ENCODE data around the gene GTF3C1.
"Not testable (repeated sequence)": the region's sequence is repeated elsewhere in the genome, so short reads cannot be mapped to it uniquely, and the experiment has no call there.

The GTF3C1 gene

DNA sequence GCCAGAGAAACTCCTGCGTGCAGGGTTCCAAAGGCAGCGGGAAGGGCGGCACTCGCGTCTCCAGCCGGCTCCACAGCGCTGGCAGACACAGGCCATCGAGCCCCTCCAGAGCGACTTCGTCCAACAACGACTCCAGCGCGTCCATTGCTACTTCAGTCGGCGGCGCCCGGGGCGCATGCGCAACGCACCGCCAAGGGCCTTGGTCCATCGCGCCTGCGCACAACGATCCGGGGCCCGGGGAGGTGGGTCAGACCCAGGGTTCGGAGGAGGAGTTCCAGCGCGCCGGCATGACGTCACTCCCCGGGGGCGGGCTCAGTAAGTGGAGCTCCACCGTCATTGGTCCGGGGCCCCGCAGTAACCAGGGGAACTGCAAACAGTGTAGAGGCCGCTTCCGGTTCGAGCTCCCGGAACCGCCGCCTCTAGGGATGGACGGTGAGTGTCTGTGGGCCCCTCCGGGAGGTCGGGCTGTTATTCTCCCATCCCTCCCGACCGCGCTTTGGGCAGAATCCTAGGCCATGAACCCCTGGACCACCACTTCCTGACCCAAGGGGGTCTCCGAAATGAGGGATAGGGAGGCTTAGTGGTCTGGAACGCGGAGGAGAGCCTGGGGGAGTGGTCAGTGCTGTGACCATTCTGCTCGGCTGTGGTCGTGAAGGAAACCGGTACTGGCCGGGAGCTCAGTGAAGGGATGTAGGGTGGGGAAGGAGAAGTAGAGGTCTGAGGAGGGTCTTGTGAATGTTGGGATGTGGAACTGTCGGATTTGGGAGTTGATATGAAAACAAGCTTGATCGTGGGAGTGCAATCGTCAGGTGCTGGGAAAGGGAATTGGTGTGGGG is at the start of gene GTF3C1, which contains the start of gene KATNIP:
Gene GTF3C1 (minus strand): TSS at position 168 of the 836 bp plus-strand sequence. CDS start 23 bp downstream, at position 145.
Gene KATNIP (plus strand): TSS at position 399 of the 836 bp plus-strand sequence. CDS start 27 bp downstream, at position 426.
- DNase-seq = peak; percentile 100

DNA sequence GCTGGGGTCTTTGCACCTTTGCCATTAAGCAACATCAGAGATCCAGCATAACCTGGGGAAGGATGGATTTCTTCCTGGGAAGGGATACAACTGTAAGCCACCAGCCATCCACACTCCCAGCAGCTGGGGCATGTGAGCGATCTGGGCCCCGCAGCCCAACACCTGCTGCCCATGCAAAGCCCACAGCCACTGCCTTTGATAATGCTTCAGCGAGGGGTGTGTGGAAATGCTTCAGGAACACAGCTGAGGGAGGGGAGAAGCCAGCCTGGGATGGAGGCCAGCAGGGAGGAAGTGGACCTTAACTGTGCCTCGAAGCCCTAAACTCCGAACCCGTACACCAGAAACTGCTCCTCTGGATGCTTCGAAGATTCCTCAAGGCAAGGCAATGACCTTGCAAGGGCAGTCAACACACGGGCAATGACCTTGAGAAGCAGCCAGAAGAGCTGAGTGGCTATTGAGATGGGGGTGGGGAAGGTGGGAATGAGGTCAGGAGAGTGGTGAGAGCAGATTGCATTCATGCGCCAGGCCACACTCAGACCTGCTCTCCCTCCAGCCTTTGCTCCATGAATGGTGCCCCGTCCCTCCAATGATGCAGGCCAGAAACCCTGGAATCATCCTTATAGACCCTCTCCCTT is 49.3 kb upstream of the GTF3C1 start:
- DNase-seq = peak; percentile 50

DNA sequence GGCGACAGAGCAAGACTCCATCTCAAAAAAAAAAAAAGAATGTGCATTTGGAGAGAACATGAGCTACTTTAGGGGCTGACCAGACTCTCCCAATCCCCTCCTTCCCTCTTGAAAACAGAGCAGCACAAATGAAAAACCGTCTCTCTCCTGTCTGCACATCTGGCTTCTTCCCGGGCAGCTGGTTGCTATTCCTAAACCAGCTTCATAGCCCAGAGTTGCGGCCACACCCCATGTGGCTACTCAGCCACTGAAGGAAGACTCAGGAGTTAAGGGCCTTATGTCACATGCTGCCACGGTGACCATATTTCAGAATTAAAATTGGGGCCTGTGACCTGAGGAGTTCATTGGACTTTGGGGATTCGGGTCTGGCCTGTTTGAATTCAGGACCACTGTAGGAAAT is 48.5 kb upstream of the GTF3C1 start:
- no peak for DNase-seq

DNA sequence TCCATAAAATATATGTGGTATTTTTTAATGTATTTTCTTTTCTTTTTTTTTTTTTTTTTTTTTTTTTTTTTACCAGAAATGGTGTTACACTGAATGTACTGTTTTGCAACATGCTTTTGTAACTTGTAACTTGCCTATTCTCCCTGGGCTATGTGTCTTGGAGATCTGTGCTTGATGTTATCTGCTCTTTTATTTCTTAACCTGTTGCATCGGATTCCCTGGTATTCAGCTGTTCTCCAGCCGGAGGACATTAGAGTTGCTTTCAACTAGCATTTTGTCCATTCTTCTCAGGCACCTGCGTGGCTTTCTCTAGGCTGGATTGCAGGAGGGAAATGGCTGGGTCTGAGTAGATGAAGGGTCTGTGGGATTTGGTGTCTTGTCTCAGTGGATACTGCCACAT is 47.6 kb upstream of the GTF3C1 start:
- DNase-seq = no peak

- DNase-seq = no peak
Measured at GRCh38 chr16:27596411-27596810, 46.7 kb upstream of the GTF3C1 start.

DNA sequence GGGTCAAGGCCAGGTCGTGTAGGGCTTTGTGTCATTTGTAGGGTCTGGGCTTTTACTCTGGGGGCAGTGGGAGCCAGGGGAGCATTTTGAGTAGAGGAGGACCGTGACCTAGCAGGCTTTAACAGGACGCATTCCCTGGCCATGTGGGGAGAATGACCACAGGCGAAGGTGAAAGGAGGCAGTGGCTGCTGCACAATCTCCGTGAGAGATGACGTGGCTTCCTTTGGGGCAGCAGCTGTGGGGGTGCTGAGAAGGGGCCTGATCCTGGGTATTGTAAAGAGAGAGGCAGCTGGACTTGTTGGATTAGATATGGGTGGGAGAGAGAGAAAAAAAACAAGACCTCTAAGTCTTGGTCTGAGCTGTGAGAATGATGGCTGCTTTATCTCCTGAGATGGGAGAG is 46.3 kb upstream of the GTF3C1 start:
- DNase-seq = no peak

DNA sequence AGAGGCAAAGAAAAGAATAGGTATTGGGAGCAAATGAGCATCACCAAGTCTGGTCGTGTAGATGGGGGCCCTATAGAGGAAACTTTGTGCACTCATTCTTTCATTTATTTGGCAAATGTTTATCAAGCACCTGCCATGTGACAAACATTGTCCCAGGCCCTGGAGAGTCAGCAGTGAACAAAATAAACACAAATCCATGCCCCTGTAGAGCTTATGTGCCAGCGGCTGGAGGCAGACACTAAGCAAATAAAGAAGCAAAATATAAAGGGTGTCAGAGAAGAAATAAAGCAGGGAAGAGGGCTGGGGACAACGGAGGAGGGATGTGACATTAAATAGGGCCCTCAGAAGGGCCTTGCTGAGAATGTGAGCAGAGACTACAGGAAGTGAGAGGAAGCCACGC is 45.8 kb upstream of the GTF3C1 start:
- no peak for DNase-seq

DNA sequence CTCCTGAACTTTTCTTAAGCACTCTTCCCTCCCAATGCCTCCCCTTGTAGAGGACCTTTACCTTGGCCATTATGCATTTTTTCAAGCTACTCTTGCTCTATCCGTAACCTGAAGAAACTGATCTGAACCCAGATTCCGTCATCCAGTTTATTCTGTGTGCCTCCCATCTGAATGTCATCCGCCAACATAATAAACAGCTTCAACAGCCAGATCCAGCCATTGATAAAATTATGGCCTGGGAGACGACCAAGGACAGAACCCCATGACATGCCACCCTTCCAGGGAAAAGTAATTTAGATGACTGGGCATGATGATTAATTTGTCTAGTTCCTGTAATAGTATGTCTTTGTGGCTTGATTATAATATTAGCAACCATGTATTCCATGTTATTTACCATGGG is 42.1 kb upstream of the GTF3C1 start:
- DNase-seq = no peak

GRCh38 chr16:27588057-27588456 is 38.3 kb upstream of the GTF3C1 start:
- no peak for DNase-seq

DNA sequence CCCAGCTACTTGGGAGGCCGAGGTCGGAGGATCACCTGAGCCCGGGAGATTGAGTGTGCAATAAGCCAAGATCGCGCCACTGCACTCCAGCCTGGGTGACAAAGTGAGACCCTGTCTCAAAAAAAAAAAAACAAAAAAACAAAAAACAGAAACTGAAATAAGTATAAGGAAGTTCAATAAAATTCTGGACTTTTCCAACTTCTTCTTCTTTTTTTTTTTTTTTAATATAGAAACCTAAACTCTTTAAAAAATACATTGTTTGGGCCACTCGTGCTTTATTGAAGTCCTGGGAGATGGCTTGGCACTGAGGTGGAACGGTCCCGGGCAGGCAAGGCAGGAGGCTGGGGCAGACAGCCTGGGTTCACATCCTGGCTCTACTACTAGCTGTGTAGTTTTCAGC is 37.0 kb upstream of the GTF3C1 start:
- DNase-seq = no peak

DNA sequence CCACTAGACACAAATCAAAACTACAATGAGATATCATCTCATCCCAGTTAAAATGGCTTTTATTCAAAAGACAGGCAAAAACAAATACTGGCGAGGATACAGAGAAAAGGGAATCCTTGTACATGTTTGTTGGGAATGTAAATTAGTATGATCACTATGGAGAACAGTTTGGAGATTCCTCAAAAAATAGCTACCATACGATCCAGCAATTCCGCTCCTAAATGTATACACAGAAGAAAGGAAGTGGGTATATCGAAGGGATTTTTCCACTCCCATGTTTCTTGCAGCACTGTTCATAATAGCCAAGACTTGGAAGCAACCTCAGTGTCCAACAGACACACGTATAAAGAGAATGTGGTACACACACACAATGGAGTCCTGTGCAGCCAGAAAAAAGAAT is 35.5 kb upstream of the GTF3C1 start:
- DNase-seq = no peak

DNA sequence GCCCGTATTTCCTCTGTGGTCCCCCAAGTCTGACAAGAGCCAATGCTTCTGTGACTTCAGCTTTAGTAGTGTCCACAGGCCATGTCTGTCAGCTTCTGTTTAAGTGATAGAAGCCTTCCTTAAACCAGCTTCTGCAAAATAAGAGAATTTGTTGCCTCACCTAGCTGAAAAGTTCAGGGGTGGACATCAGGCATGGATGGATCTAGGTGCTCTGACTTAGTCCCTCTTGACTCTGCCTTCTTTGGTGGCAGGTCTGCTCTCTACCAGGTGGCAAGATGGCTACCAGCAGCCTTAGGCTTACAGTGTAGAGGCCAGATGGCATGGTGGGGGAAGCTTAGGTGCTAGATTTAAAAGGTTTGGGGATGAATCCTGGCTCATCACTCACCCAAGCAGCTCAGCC is 33.9 kb upstream of the GTF3C1 start:
- DNase-seq = no peak

GRCh38 chr16:27582883-27583282 is 33.2 kb upstream of the GTF3C1 start:
- no peak for DNase-seq

DNA sequence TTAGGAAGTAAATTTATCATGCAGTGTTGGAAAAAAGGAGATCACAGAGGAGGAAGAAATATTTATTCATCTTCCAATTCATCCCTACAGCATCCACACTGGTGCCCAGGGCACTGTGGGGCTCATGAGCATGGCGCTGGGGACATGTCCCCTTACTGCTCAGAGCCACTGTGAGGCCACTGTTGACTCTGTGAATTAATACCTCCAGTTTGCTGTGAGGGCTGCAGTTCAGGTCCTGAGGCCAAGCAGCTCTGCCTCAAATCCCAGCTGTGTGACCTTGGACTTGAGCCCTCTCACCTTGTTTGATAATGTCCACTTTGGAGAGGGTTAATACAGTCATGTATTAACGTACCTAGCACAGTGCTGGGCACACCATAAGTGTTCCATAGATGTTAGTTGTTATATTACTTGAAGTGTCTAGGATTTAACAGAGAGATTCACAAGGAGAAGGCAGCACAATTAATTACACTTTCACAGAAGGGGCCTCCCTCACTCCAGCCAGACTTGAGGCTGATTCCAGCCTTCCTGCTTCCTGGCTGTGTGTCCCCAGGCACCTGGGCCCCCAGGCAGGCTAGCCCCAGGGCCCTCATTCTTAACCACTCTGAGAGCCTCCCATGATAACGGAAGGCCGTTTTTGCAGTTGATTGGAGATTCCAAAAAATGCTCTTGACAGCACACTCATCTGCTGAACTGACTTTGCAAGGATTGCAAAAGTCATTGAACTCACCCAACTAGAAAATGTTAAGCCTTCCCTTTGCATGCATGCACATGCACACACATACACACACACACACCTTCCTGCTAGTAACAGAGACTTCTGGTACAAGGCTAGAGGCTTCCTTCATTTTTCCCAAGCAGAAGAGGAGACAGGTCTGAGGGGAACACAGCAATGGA is 29.6 kb upstream of the GTF3C1 start:
- DNase-seq = no peak

DNA sequence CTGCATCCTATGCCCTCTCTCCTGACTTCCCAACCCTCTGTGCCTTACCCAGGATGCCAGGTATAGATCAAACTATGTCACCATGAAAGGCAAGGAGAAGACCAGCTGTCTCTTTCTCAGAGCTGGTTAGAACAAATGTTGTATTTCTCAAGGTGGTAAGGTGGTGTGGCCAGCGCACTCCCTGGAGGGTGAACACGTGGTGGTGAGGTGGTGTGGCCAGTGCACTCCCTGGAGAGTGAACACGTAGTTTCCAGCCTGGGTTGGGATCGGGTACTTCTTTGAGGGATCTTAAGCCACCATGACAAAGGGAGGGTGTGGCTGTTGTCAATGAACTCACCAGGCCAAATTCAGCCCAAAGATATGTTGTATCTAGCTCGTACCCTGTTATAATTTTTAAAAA is 27.0 kb upstream of the GTF3C1 start:
- no peak for DNase-seq

GRCh38 chr16:27572711-27573110 is 23.0 kb upstream of the GTF3C1 start:
- DNase-seq = no peak

DNA sequence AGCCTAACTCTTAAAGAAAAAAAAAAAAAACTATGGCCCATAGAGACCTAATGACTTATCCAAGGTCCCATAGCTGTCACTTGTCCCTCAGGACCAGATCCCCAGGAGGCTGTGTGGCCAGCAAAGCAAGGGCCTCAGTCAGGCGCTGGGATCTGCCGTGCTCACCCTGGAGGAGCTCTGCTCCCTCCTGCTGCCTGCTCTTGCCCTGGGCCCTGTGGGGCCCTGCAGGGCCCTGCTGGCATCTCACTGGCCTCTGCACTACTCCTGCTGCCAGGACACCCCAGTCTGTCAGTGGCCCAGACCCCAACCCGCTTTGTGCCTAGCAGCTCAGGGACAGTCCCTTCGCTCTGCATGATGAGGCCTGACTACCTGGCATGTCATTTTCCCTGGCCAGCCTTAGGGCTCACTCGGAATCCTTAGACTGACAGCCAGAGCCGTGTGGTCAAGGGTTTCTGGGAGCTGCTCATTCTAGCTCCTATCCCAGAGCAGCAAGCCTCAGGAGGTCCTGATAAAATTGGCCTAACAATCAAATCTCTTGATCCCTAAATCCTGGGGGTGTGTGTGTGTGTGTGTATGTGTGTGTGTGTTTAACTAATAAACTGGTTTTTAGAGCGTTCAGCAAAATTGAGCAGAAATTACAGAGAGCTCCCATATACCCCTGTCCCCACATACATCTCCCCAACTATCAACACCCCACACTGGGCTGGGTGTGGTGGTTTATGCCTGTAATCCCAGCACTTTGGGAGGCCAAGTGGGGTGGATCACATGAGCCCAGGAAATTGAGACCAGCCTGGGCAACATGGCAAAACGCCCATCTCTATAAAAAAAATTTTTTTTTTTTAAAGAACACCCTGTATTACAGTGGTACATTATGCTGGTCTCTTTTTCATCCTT is 22.0 kb upstream of the GTF3C1 start:
- DNase-seq = no peak

DNA sequence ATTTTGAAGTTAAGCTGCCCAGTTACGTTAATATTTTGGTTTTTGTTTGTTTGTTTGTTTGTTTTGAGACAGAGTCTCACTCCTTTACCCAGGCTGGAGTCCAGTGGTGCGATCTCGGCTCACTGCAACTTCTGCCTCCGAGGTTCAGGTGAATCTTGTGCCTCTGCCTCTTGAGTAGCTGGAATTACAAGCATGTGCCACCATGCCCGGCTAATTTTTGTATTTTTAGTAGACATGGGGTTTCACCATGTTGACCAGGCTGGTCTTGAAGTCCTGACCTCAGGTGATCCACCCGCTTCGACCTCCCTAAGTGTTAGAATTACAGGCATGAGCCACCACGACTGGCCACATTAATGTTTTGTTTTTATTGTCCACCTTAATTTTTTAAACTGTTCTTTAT is 21.3 kb upstream of the GTF3C1 start:
- not testable (repeated sequence) for DNase-seq

DNA sequence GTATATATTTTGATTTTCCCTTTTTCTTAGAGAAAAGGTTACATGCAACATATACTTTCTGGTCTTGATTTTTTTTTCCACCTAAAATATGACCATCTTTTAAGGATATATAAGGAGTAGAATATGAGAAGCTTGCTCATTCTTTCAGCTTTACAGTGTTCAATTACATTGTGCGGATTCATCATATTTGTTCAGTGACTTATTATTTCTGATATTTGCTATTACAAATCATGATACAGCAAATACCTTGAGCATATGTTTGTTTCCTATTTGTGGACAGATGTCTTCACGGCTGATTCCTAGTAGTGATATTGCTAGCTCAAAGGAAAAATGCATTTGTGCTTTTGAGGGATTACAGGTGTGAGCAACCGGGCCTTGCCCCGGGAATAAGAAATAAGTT is 18.4 kb upstream of the GTF3C1 start:
- DNase-seq = no peak

- DNase-seq = no peak
Measured at GRCh38 chr16:27566417-27566816, 16.7 kb upstream of the GTF3C1 start.

DNA sequence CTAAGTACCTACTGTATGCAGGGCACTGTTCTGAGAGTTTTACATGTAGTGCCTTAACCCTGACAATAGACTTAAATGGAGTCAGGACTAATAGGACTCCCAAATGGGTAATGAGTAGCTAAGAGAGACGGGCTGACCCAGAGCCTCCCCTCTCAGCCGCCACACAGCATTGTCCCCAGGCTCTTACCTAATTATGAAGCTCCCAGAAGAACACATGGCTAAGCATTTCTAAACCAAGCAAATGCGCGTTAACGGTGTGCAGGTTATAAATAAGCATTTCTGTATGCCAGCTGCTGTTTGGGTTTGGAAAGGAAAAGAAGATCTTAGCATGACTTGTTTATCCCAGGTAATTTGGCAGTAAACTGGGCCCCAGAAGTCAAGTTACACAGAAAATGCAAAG is 14.5 kb upstream of the GTF3C1 start:
- no peak for DNase-seq

- no peak for DNase-seq
Measured at GRCh38 chr16:27561216-27561615, 11.5 kb upstream of the GTF3C1 start.
